PC-3 (cell line): Measurements from ENCODE around the gene BEND3. TPM values are rescaled to one million over a fixed set of nuclear protein-coding genes. Genes with fewer than 3 reads are reported as not detected.

Experiments used
- ATAC-seq: fragments of 200-7000 bp; cut with Tn5 transposase; 2 replicates; pipeline ENCODE4 v1.9.1; 2020; ENCODE audit warnings: mild to moderate bottlenecking, moderate library complexity
- BruUV-seq: library from RNA; stranded (reverse); fragments of 400-500 nt; replicated peaks from 2 replicates; lab custom pipeline; 2021; lab: Mats Ljungman, UMichigan
- CTCF ChIA-PET: fragments of 300-600 bp; sonication (Branson Sonifier 250); formaldehyde crosslinking; loops from one replicate; lab custom pipeline; 2022; ENCODE audit warnings: antibody characterized with exemption; lab: Charles Lee
- POLR2A ChIA-PET: fragments of 300-600 bp; sonication (Branson Sonifier 250); formaldehyde crosslinking; loops from one replicate; lab custom pipeline; 2022; ENCODE audit warnings: antibody characterized with exemption; ENCODE audit not compliant: unreplicated experiment; lab: Charles Lee
- DNase-seq: peaks from one replicate; pipeline ENCODE4 v3.0.0-alpha.2; 2015
- H2AFZ ChIP-seq: fragments of 300-600 bp; sonication (generic); 2 replicates; pipeline ENCODE4 v1.6.0; 2016; ENCODE audit warnings: antibody characterized with exemption, low read length
- H3F3A ChIP-seq: fragments of 300-600 bp; sonication (generic); one replicate; pipeline ENCODE4 v1.6.0; 2017; ENCODE audit warnings: antibody characterized with exemption, low read length, control low read depth, mild to moderate bottlenecking; ENCODE audit not compliant: unreplicated experiment
- H3K27ac ChIP-seq: fragments of 300-600 bp; sonication (generic); 2 replicates; pipeline ENCODE4 v1.5.1; 2016; ENCODE audit warnings: mild to moderate bottlenecking, low read length
- H3K27me3 ChIP-seq: fragments of 300-600 bp; sonication (generic); 2 replicates; pipeline ENCODE4 v1.6.1; 2016; ENCODE audit warnings: low read length, mixed read lengths
- H3K36me3 ChIP-seq: fragments of 300-600 bp; sonication (generic); 2 replicates; pipeline ENCODE4 v1.6.1; 2016; ENCODE audit warnings: low read depth, mixed run types, low read length, mixed read lengths
- H3K4me1 ChIP-seq: fragments of 300-600 bp; sonication (generic); 2 replicates; pipeline ENCODE4 v1.5.1; 2016; ENCODE audit warnings: low read length; ENCODE audit not compliant: insufficient read depth
- H3K4me2 ChIP-seq: fragments of 300-600 bp; sonication (generic); 2 replicates; pipeline ENCODE4 v1.6.0; 2016; ENCODE audit warnings: low read length
- H3K4me3 ChIP-seq: fragments of 300-600 bp; sonication (generic); 2 replicates; pipeline ENCODE4 v1.5.1; 2016; ENCODE audit warnings: mild to moderate bottlenecking, low read length, mixed read lengths
- H3K79me2 ChIP-seq: fragments of 300-600 bp; sonication (generic); 2 replicates; pipeline ENCODE4 v1.6.1; 2017; ENCODE audit warnings: low read length, mixed read lengths
- H3K9ac ChIP-seq: fragments of 300-600 bp; sonication (generic); 2 replicates; pipeline ENCODE4 v1.6.0; 2016; ENCODE audit warnings: mild to moderate bottlenecking, low read length
- H3K9me2 ChIP-seq: fragments of 300-600 bp; sonication (generic); replicated peaks from 2 replicates; pipeline ENCODE4 v1.6.1; 2016; ENCODE audit warnings: mixed run types, low read length, mixed read lengths
- H3K9me3 ChIP-seq: fragments of 300-600 bp; sonication (generic); 2 replicates; pipeline ENCODE4 v1.6.1; 2016; ENCODE audit warnings: low read length, mixed read lengths
- H4K20me1 ChIP-seq: fragments of 300-600 bp; sonication (generic); 2 replicates; pipeline ENCODE4 v1.6.1; 2016; ENCODE audit warnings: low read length, mixed read lengths
- CTCF ChIP-seq: fragments of 300-600 bp; sonication (generic); conservative IDR thresholded peaks from 2 replicates; pipeline ENCODE4 v1.5.1; 2017; ENCODE audit warnings: antibody characterized with exemption, low read depth, mild to moderate bottlenecking, low read length
- EZH2 ChIP-seq: fragments of 300-600 bp; sonication (generic); IDR thresholded peaks from one replicate; pipeline ENCODE4 v1.6.1; 2017; ENCODE audit warnings: antibody characterized with exemption, mild to moderate bottlenecking, low read length; ENCODE audit not compliant: unreplicated experiment
- EZH2phosphoT487 ChIP-seq: fragments of 300-600 bp; sonication (generic); IDR thresholded peaks from 2 replicates; pipeline ENCODE4 v1.6.1; 2018; ENCODE audit warnings: mild to moderate bottlenecking, antibody characterized with exemption, low read length, borderline replicate concordance
- intact Hi-C: fragments of 100-400 bp; cut with micrococcal nuclease; formaldehyde crosslinking; loops from 2 replicates; pipeline ENCODE4 v1.9.0; 2023
- total RNA-seq: library from RNA; depleted of rRNA; stranded (reverse); fragments of >200 nt; gene quantifications from 2 replicates; pipeline ENCODE4 v1.2.3, GENCODE V29; 2014

Gene BEND3
- total RNA-seq, 1 experiment from 2014 or later, result 4.5 TPM

- ChIA-PET CTCF (no interaction called here), POLR2A (no interaction called here)
- Histone ChIP-seq H3K9ac (no peak overlapping the region), H3K79me2 (no peaks in the 10 kb centered on the region), H3K4me1 (no peaks in the 10 kb centered on the region), H3K36me3 (no peaks in the 10 kb centered on the region), H4K20me1 (no peaks in the 10 kb centered on the region), H3K9me3 (no peaks in the 10 kb centered on the region), H3K9me2 (no peaks in the 10 kb centered on the region), H3K27ac (no peak overlapping the region), H3K27me3 (no peaks in the 10 kb centered on the region), H3F3A (no peaks in the 10 kb centered on the region), H3K4me3 (no peak overlapping the region), H3K4me2 (no peak overlapping the region), H2AFZ (no peak overlapping the region)
- ATAC-seq, result no peak
- intact Hi-C loops, result no loop called here
- BruUV-seq, result no TSS peak
- TF ChIP-seq EZH2phosphoT487 (no peak), EZH2 (no peak), CTCF (no peak)
- no peak for DNase-seq
These were observed 8.2 kb upstream of the BEND3 start for GRCh38 chr6:107123501-107123900.

- no peaks in the 10 kb centered on the region for H3F3A ChIP-seq
- no peaks in the 10 kb centered on the region for H3K79me2 ChIP-seq
- BruUV-seq, result no TSS peak
- H3K9me3 ChIP-seq, result no peaks in the 10 kb centered on the region
- H3K4me2 ChIP-seq, result no peak overlapping the region
- no peaks in the 10 kb centered on the region for H3K9me2 ChIP-seq
- no peak for TF ChIP-seq EZH2phosphoT487
- no peak for TF ChIP-seq EZH2
- no peak for TF ChIP-seq CTCF
- no peak overlapping the region for H3K4me3 ChIP-seq
- POLR2A ChIA-PET, result no interaction called here
- no peaks in the 10 kb centered on the region for H3K27me3 ChIP-seq
- H4K20me1 ChIP-seq, result no peaks in the 10 kb centered on the region
- H3K36me3 ChIP-seq, result no peaks in the 10 kb centered on the region
- intact Hi-C loops, result no loop called here
- no peak for DNase-seq
- H2AFZ ChIP-seq, result no peak overlapping the region
- ATAC-seq, result no peak
- CTCF ChIA-PET, result no interaction called here
- no peak overlapping the region for H3K27ac ChIP-seq
- no peaks in the 10 kb centered on the region for H3K4me1 ChIP-seq
- H3K9ac ChIP-seq, result no peak overlapping the region
These were observed 7.4 kb upstream of the BEND3 start for GRCh38 chr6:107122748-107123147.

GRCh38 chr6:107121964-107122495 is 6.7 kb upstream of the BEND3 start:
- no peak for DNase-seq

More at GRCh38 chr6:107121964-107122495, 6.7 kb upstream of the BEND3 start:
- CTCF ChIA-PET, result no interaction called here
- Histone ChIP-seq H3K4me3 (no peak overlapping the region), H3K9ac (no peak overlapping the region), H2AFZ (no peak overlapping the region), H3K4me1 (no peaks in the 10 kb centered on the region), H3K27me3 (no peaks in the 10 kb centered on the region), H3K9me2 (no peaks in the 10 kb centered on the region), H3K79me2 (no peaks in the 10 kb centered on the region), H3F3A (no peaks in the 10 kb centered on the region), H3K36me3 (no peaks in the 10 kb centered on the region), H3K9me3 (no peaks in the 10 kb centered on the region), H4K20me1 (no peaks in the 10 kb centered on the region), H3K4me2 (no peak overlapping the region), H3K27ac (no peak overlapping the region)
- no TSS peak for BruUV-seq
- TF ChIP-seq CTCF, result no peak
- no peak for TF ChIP-seq EZH2
- no peak for TF ChIP-seq EZH2phosphoT487
- no peak for ATAC-seq
- intact Hi-C loops, result no loop called here
- POLR2A ChIA-PET, result no interaction called here
